ENCODE measurements around the gene PHF12. TPM values are rescaled to one million over a fixed set of nuclear protein-coding genes. Genes with fewer than 3 reads are reported as not detected.

Gene PHF12
- total and polyA plus RNA-seq, 10 of the 15 experiments (the other 5 are each of a cell fraction or from before 2014, with no cell fraction given): 1.3 to 43.9 (median 19.2) TPM

DNA sequence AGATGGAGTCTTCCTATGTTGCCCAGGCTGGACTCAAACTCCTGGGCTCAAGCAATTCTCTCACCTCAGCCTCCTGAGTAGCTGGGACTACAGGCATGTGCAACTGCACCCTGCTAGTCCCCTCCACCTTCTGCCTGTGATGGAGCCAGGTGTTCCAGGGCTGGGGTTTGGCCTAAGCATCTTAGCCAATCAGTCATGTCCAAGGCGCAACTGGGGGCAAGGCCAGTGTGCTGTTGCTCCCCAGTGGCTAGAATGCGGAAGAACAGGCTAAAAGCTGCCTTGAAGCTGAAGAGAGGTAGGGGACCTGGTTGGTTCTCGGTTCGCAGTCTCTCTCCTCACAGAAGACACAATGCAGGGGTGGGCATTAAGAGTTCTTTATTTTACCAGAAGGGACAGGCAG is 72.3 kb downstream of the PHF12 start:
- H3K4me2 ChIP-seq (ENCODE audit: control insufficient read depth, insufficient read depth): no peak overlapping the region
- no peaks in the 10 kb centered on the region for H3K9me3 ChIP-seq (replicated peaks; ENCODE audit: control insufficient read depth, insufficient read depth, low read length)
- WGBS (ENCODE audit: insufficient coverage, insufficient replicate concordance, low lambda C conversion rate, missing lambda C conversion rate): 88% methylated on average over 4 of the region's 4 CpGs
- ATAC-seq (peak; percentile 92), DNase-seq (ENCODE audit: low read depth, low spot score) (no peak), FAIRE-seq (no peak)
- TF ChIP-seq, protein P1, sequence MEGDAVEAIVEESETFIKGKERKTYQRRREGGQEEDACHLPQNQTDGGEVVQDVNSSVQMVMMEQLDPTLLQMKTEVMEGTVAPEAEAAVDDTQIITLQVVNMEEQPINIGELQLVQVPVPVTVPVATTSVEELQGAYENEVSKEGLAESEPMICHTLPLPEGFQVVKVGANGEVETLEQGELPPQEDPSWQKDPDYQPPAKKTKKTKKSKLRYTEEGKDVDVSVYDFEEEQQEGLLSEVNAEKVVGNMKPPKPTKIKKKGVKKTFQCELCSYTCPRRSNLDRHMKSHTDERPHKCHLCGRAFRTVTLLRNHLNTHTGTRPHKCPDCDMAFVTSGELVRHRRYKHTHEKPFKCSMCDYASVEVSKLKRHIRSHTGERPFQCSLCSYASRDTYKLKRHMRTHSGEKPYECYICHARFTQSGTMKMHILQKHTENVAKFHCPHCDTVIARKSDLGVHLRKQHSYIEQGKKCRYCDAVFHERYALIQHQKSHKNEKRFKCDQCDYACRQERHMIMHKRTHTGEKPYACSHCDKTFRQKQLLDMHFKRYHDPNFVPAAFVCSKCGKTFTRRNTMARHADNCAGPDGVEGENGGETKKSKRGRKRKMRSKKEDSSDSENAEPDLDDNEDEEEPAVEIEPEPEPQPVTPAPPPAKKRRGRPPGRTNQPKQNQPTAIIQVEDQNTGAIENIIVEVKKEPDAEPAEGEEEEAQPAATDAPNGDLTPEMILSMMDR (IDR thresholded peaks at IDR 0.05 in 2 of 3, conservative IDR thresholded peaks at IDR 0.05 in 1 of 3; ENCODE audit: control insufficient read depth in 2 of 3, extremely low read depth in 1 of 3, insufficient read depth in 1 of 3, low read depth in 3 of 3, low read length in 3 of 3): peak; percentile 52 to 67 (median 55); a peak in 5 of 6 replicates
- TF ChIP-seq SMC3 (IDR thresholded peaks at IDR 0.05; ENCODE audit: borderline replicate concordance, low read length) (peak; percentile 64; the same call in 1 of the 2 replicates), RAD21 (IDR thresholded peaks at IDR 0.05; ENCODE audit: insufficient read depth, low read depth, low read length) (peak; percentile 77), BMI1 (IDR thresholded peaks at IDR 0.05; ENCODE audit: borderline replicate concordance) (no peak)
- POLR2A ChIA-PET: interaction anchor here (1.0 to 1.6 kb wide), 4 partner anchors 9 to 115 kb away, joined by 3 to 7 read pairs (median 4); no protein-coding TSS in a partner anchor
- SMC1A ChIA-PET (ENCODE audit: uncharacterized antibody, unreplicated experiment): interaction anchor here (1.4 to 2.8 kb wide), 5 partner anchors 16 to 152 kb away, joined by 3 to 19 read pairs (median 6); partner anchors contain the start of genes ERAL1 and TLCD1
- peaks cover 9 to 28% of the 10 kb centered on the region in 2 experiments; a peak in 3 of 4 replicates for H3K36me3 ChIP-seq (ENCODE audit: control insufficient read depth in 2 of 2, insufficient read depth in 2 of 2, low read length in 1 of 2)
- CTCF ChIA-PET: interaction anchor here (0.8 to 2.3 kb wide), 7 partner anchors 9 to 152 kb away, joined by 3 to 44 read pairs (median 4); partner anchors contain the start of gene TLCD1
- no peaks in the 10 kb centered on the region; the same call in 1 of the 2 replicates for H3K4me1 ChIP-seq (ENCODE audit: control insufficient read depth, insufficient read depth, low read length)
- no peak overlapping the region for H3K9ac ChIP-seq (ENCODE audit: control insufficient read depth, insufficient read depth, low read length)
- no peak overlapping the region for H3K4me3 ChIP-seq
- no peaks in the 10 kb centered on the region for H4K20me1 ChIP-seq (ENCODE audit: control insufficient read depth, insufficient read depth)
- RAD21 ChIA-PET (ENCODE audit: unreplicated experiment): interaction anchor here (0.6 to 3.0 kb wide), 10 partner anchors 9 to 152 kb away, joined by 3 to 22 read pairs (median 4); partner anchors contain the start of genes FLOT2 and NEK8
- H3K27me3 ChIP-seq (replicated peaks in 1 of 2; ENCODE audit: control insufficient read depth in 2 of 2, insufficient read depth in 2 of 2, low read length in 1 of 2): no peaks in the 10 kb centered on the region
- no peaks in the 10 kb centered on the region for H3K79me2 ChIP-seq (ENCODE audit: control insufficient read depth, insufficient read depth, low read length)
- no peak overlapping the region for H2AFZ ChIP-seq (ENCODE audit: control insufficient read depth, low read depth, low read length)
- H3K27ac ChIP-seq (ENCODE audit: control insufficient read depth, insufficient read depth): no peak overlapping the region
- no TSS peak for BruUV-seq (replicated peaks)
- in situ Hi-C loops (cut with MboI) (loop anchor here (25.0 kb wide), 1 partner anchor 1392 kb away; no protein-coding TSS in a partner anchor), intact Hi-C loops (cut with micrococcal nuclease; ENCODE audit: unreplicated experiment) (no loop called here)

All from GM12878 (cell line).